ENCODE results near the gene SCYGR5. TPM values are rescaled to one million over a fixed set of nuclear protein-coding genes. Genes with fewer than 3 reads are reported as not detected.
A peak's percentile ranks its signal among the peaks of the same experiment; 100 is the strongest.

The SCYGR5 gene
- polyA plus RNA-seq, 1 donor = not detected

DNA sequence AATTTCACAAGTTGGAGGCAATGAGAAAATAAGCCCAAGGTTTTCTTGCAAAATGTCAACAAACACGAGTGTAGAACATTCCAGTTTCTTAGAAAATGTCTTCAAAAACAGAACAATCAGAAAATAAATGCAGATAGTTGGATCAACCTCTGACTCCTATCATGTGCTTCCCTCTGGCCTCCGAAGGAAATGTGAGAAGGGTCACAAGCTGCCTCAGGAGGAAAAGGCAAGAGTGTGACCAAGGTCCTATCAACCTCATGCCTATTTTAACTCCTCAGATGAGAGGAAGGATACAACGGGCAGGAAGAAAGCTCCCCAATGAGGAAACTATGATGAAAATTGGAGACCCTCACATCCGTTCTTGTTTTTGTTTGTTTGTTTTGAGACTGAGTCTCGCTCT is 7.9 kb downstream of the SCYGR5 start:
- no peak for DNase-seq

DNA sequence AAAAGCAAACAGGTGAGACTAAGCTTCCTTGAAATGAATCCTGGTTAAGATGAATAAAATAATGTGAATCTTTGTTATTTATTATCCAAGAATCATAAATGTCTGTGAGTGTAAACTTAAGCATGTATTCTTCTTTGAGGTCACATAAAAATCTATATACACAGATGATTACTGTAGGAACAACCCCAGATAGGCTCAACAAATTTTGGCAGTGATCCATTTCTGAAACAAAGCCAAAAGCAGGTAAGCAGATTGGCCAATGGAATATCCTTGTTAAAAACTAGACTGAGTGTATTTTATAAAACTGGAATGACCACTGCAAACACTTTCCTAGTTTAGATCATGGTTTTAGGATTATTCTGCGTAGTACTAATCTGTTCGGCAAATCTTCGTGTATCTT is 11.3 kb downstream of the SCYGR5 start:
- no peak for DNase-seq

DNA sequence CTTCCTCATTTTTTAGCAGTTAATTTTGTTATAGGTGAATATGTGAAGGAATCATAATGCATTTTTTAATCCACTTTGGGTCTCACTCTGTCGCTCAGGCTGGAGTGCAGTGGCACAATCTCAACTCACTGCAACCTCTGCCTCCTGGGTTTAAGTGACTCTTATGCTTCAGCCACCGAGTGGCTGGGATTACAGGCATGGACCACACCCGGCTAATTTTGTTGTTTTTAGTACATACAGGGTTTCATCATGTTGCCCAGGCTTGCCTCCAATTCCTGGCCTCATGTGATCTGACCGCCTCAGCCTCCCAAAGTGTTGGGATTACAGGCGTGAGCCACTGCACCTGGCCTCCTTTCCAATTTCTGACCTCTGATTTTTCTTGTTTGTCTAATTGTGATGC is 17.7 kb downstream of the SCYGR5 start:
- DNase-seq = no peak

DNA sequence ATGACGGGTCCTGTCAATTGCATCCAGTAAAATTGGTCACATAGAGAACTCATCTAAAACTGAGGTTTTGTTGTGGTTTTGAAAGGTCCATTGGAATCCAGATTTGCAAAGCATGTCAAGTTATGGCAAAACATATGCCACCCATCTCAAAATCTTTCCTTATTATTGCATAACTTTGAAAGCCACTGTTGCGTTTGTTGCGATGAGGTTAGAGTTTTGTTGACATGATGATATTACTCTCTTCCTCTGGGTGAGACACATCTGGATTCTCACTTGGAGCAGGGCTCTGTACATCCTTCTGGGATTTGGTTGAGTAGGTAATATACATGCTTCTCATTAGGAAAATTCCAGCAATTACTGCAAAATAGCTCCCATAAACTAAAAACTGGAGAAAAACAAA is 20.6 kb downstream of the SCYGR5 start:
- no peak for DNase-seq

DNA sequence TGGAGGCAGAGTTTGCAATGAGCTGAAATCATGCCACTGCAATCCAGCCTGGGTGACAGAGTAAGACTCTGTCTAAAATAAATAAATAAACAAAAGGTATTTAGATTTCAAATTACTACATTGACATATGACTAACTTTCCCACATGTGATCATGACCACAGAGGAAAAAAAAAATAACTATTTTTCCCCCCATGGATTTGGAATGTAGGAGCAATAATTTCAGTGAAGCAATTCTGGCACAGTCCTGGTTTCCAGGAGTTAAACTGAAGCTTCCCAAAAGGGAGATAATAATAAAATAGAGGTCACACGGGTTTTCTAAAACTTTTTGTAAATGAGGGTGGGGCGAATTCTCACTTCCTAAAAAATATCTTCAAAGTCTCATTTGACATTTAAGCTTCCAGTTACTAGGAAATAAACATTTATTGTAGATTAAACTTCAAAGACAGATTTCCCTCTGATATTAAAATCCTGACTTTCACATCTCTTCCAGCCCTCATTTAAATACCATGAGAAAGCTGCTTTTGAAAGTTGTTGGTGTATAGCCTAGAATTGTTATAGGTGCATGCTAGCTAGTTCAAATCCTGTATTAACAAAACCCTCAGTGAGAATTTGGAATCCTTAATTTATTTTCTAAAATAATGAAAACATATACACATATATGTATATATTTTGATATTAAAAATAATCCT is 30.5 kb downstream of the SCYGR5 start:
- no peak for DNase-seq

DNA sequence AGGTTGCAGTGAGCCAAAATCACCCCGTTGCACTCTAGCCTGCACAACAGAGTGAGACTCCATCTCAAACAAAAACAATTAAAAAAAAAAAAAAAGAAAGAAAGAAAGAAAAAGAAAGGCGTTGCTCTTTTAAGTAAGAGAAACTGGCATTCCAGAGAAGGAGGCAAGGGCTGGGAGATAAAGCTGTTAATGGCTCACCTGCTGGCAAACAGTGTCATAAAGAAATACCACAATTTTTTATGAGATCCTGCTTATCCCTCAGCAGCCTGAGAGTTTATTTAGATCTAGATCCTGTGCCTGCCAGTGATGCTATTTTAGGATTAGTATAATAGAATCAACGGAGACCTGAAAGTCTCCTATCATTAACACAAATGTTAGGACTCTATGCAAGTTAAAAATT is 35.0 kb downstream of the SCYGR5 start:
- DNase-seq = no peak

DNA sequence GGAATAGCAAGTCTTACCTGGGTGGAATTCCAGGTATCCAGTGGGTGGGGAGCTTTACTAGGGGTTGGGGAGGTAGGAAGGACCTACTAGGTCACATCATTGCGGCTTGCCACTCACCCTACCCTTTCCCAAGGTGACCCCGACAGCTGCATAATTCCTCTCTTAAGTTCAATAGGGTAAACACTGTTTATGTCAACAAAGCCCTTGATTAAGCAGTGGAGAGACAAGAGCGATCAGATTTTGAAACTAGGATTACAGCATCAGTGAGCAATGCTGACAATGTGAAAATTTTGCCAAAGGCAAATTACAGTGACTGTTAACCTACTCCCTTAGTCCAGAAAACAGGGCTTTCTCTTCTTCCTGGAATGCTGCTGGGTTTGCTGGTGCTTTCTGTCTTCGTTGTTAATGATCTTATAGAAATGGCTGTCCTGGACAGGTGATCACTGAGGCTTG is 36.7 kb downstream of the SCYGR5 start:
- no peak for DNase-seq

DNA sequence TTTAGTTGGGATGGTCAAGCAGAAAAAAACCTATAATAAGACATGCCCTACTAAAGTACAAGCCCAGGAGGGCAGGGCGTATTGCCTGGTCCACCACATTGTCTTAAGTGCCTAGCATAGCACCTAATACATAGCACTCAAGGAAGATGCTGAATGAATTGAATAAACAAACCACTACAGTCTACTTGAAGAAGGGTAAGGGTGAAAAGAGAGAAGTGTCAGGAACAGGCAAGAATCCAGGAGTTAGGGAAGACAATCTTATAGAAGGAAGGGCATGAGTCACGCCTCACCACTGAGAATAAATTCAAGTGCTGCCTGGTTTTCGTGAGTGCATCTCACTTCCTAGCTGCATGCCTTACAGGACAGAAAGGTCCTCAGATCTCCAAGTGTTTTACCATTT is 37.4 kb downstream of the SCYGR5 start:
- no peak for DNase-seq

DNA sequence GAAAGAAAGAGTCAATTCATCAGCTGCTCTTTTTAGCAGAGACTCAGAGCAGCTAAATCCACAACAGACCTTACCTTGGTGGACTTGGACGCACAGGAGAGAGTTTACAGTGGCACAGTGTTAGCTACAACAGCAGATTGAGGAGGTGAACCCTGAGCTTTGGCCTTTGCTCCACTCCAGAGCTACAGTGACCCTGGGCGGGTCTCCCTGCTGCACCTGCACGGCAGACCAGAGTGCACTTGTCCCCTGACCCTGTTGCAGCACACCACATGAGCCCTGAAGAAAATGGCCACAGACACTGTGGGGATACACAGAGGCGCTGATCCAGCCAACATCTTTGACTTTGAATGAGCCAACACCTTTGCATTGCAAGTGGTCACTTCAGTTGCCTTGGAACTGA is 40.3 kb downstream of the SCYGR5 start:
- no peak for DNase-seq

DNA sequence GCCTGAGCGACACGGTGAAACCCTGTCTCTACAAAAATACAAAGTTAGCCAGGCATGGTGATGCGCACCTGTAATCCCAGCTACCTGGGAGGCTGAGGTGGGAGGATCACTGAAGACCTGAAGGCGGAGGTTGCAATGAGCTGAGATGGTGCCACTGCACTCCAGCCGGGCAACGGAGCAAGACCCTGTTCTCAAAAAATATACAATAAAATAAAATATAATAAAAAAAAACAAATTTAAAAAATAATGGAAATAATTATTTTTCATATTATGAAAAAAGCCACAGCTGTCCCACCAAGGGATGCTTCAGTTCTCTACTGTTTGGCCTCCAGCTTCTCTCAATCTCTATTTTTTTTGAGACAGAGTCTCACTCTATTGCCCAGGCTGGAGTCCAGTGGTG is 40.8 kb downstream of the SCYGR5 start:
- no peak for DNase-seq

DNA sequence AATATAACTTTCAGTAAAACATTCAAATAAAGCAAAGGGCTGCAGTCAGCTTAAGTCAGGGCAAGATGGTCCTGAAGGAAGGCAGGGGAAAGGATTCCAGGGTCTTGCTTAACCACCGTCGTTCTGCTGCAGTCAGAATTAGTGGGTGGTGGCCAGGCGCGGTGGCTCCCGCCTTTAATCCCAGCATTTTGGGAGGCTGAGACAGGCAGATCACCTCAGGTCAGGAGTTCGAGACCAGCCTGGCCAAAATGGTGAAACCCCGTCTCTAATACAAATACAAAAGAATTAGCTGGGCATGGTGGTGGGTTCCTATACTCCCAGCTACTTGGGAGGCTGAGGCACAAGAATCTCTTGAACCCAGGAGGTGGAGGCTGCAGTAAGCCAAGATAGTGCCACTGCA is 44.4 kb downstream of the SCYGR5 start:
- DNase-seq = no peak

DNA sequence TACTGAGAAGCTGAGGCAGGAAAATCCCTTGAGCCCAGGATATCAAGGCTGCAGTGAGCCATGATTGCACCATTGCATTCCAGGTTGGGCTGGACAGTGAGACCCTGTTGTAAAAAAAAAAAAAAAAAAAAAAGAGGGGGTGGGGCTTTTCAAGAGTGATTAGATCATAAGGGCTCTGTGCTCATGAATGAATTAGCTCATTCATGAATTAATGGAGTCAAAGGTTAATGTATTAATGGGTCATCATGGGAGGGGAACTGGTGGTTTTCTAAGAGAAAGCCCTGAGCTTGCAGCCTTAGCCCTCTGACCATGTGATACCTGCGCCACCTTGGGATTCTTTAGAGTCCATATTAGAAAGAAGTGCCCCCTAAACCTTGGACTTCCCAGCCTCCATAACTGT is 46.7 kb downstream of the SCYGR5 start:
- no peak for DNase-seq

DNA sequence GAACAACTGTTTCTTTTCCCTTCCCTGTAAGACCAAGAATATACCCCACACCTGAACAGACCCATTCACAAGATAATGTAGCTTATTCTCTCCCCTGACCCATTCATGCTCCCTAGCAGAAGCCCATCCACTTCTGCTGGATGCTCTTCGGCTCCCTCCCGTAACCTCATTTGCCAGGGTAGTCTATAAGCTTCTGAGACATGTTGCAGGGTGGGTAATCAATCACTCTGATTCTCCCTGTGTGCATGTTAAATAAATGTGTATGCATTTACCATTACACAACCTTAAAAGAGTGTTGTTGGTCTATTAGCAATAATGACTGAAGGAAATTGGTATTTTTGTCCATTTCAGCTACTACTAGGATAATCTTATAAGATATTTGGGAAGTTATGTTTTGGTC is 49.9 kb downstream of the SCYGR5 start:
- DNase-seq = peak; percentile 3

Other genes starting within 250 kb of the SCYGR5 start
- gene AGFG1, start 194.6 kb upstream of the SCYGR5 start, polyA plus RNA-seq (ENCODE audit: insufficient read length) = 50.0 TPM
- gene SCYGR2, start 67.9 kb upstream of the SCYGR5 start, polyA plus RNA-seq (ENCODE audit: insufficient read length) = not detected
- not detected for gene SCYGR3, start 52.0 kb upstream of the SCYGR5 start, polyA plus RNA-seq (ENCODE audit: insufficient read length)
- gene SCYGR4, start 49.3 kb upstream of the SCYGR5 start, polyA plus RNA-seq (ENCODE audit: insufficient read length) = not detected
- 0.67 TPM for gene SLC19A3, start 51.2 kb downstream of the SCYGR5 start, polyA plus RNA-seq (ENCODE audit: insufficient read length)
- gene SCYGR6, start 58.0 kb downstream of the SCYGR5 start, polyA plus RNA-seq (ENCODE audit: insufficient read length) = not detected
- gene SCYGR7, start 61.5 kb downstream of the SCYGR5 start, polyA plus RNA-seq (ENCODE audit: insufficient read length) = not detected
- gene SCYGR8, start 79.1 kb downstream of the SCYGR5 start, polyA plus RNA-seq (ENCODE audit: insufficient read length) = not detected
- 0.41 TPM for gene CCL20, start 147.0 kb downstream of the SCYGR5 start, polyA plus RNA-seq (ENCODE audit: insufficient read length)
- not detected for gene DAW1, start 204.8 kb downstream of the SCYGR5 start, polyA plus RNA-seq (ENCODE audit: insufficient read length)